H1 (cell line): Measurements from ENCODE around the gene ZNF665. TPM values are rescaled to one million over a fixed set of nuclear protein-coding genes. Genes with fewer than 3 reads are reported as not detected.

ENCODE experiments used
- BACH1 ChIP-seq: IDR thresholded peaks from 2 replicates; pipeline ENCODE4 v1.6.1; 2012; ENCODE audit warnings: low read length, improper control_type of control experiment
- CBX5 ChIP-seq: fragments of 300-800, 300-1000 bp; sonication (generic); IDR thresholded peaks from 2 replicates; pipeline ENCODE4 v1.7.1; 2016; ENCODE audit warnings: antibody characterized with exemption, low read length, low read depth
- CREB1 ChIP-seq: IDR thresholded peaks from 2 replicates; pipeline ENCODE4 v1.6.1; 2012; ENCODE audit warnings: inconsistent platforms
- SIX5 ChIP-seq: IDR thresholded peaks from 2 replicates; pipeline ENCODE4 v1.6.1; 2011; ENCODE audit warnings: mild to moderate bottlenecking, low read depth, low read length
- TCF12 ChIP-seq: IDR thresholded peaks from 2 replicates; pipeline ENCODE4 v1.6.1; 2011; ENCODE audit warnings: low read depth, mild to moderate bottlenecking, low read length
- polyA plus RNA-seq, 7 experiments: library from polyadenylated mRNA; depleted of rRNA in 3 of 7; stranded (reverse) in 5 of 7; unstranded in 2 of 7; fragments of >200 nt in 5 of 7; fragments of 200-250 nt in 2 of 7; gene quantifications; 1 replicate in 5 of 7; 2 replicates in 1 of 7; 4 replicates in 1 of 7; pipeline versions ENCODE4 v1.2.1 to v1.2.3, GENCODE V29; 2011 to 2013; ENCODE audit warnings: missing spikeins in 2 of 7, mixed read lengths in 2 of 7
- total RNA-seq: library from RNA; stranded (reverse); fragmentation: NEBNext Ultra II Directional; extraction: Animal tissue kit (Norgen Biotek cat#: 25700); gene quantifications from 2 replicates; pipeline ENCODE4 v1.2.1, GENCODE V29; 2021
- TF ChIP-seq, protein P1 (sequence below): IDR thresholded peaks from 2 replicates; pipeline ENCODE4 v1.6.1; 2012; ENCODE audit warnings: low read length, inconsistent platforms
- TF ChIP-seq, protein P2 (sequence below): IDR thresholded peaks from 2 replicates; pipeline ENCODE4 v1.6.1; 2012; ENCODE audit warnings: inconsistent platforms

The ZNF665 gene
- total and polyA plus RNA-seq, 2 of the 8 experiments (the other 6 are each of a cell fraction or from before 2014, with no cell fraction given): 2.4 to 6.4 TPM

DNA sequence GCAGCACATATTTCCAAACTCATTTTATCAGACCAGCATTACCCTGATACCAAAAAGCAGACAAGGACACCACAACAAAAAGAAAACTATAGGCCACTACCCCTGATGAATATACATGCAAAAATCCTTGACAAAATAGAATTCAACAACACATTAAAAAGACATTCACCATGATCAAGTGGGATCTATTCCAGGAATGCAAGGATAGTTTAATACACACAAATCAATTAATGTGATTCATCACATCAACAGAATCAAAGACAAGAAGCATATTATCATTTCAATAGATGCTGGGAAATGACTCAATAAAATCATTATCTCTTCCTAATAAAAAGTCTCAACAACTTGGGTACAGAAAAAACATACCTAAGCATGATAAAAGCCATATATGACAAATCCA, 45.5 kb downstream of the ZNF665 start (continued):
- TF ChIP-seq CBX5 (no peak), CREB1 (no peak), BACH1 (no peak), TCF12 (no peak), SIX5 (no peak)
- TF ChIP-seq, protein P1, sequence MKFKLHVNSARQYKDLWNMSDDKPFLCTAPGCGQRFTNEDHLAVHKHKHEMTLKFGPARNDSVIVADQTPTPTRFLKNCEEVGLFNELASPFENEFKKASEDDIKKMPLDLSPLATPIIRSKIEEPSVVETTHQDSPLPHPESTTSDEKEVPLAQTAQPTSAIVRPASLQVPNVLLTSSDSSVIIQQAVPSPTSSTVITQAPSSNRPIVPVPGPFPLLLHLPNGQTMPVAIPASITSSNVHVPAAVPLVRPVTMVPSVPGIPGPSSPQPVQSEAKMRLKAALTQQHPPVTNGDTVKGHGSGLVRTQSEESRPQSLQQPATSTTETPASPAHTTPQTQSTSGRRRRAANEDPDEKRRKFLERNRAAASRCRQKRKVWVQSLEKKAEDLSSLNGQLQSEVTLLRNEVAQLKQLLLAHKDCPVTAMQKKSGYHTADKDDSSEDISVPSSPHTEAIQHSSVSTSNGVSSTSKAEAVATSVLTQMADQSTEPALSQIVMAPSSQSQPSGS: no peak
- TF ChIP-seq, protein P2, sequence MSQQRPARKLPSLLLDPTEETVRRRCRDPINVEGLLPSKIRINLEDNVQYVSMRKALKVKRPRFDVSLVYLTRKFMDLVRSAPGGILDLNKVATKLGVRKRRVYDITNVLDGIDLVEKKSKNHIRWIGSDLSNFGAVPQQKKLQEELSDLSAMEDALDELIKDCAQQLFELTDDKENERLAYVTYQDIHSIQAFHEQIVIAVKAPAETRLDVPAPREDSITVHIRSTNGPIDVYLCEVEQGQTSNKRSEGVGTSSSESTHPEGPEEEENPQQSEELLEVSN: no peak
